GM23248 (cell line): ENCODE results near the gene CRB2. TPM values are rescaled to one million over a fixed set of nuclear protein-coding genes. Genes with fewer than 3 reads are reported as not detected.

Experiments
- DNase-seq: peaks from one replicate; pipeline ENCODE4 v3.0.0-alpha.2; 2015
- H2AFZ ChIP-seq: fragments of 200-600 bp; sonication (generic); 2 replicates; pipeline ENCODE4 v1.6.1; 2016; ENCODE audit warnings: antibody characterized with exemption
- H3F3A ChIP-seq: fragments of 200-600 bp; sonication (generic); 2 replicates; pipeline ENCODE4 v1.6.1; 2016; ENCODE audit warnings: mild to moderate bottlenecking, antibody characterized with exemption, mixed run types; ENCODE audit not compliant: insufficient read depth
- H3K27ac ChIP-seq: fragments of 200-600 bp; sonication (generic); 2 replicates; pipeline ENCODE4 v1.5.1; 2016; ENCODE audit warnings: mild to moderate bottlenecking
- H3K27me3 ChIP-seq: fragments of 200-600 bp; sonication (generic); replicated peaks from 2 replicates; pipeline ENCODE4 v1.6.1; 2016; ENCODE audit warnings: mild to moderate bottlenecking; ENCODE audit not compliant: insufficient read depth
- H3K36me3 ChIP-seq: fragments of 200-600 bp; sonication (generic); 2 replicates; pipeline ENCODE4 v1.6.1; 2016; ENCODE audit warnings: low read depth, mild to moderate bottlenecking
- H3K4me1 ChIP-seq: fragments of 200-600 bp; sonication (generic); 2 replicates; pipeline ENCODE4 v1.6.1; 2016; ENCODE audit warnings: mild to moderate bottlenecking; ENCODE audit not compliant: insufficient read depth
- H3K4me2 ChIP-seq: fragments of 200-600 bp; sonication (generic); one replicate; pipeline ENCODE4 v1.6.1; 2016; ENCODE audit warnings: mild to moderate bottlenecking; ENCODE audit not compliant: unreplicated experiment
- H3K4me3 ChIP-seq: fragments of 200-600 bp; sonication (generic); 2 replicates; pipeline ENCODE4 v1.5.1; 2016; ENCODE audit warnings: mild to moderate bottlenecking
- H3K79me2 ChIP-seq: fragments of 200-600 bp; sonication (generic); 2 replicates; pipeline ENCODE4 v1.6.1; 2016; ENCODE audit warnings: mild to moderate bottlenecking; ENCODE audit not compliant: insufficient read depth
- H3K9ac ChIP-seq: fragments of 200-600 bp; sonication (generic); 2 replicates; pipeline ENCODE4 v1.6.1; 2016; ENCODE audit warnings: mild to moderate bottlenecking
- H3K9me2 ChIP-seq: fragments of 200-600 bp; sonication (generic); 2 replicates; pipeline ENCODE4 v1.6.1; 2016; ENCODE audit warnings: mixed run types, mild to moderate bottlenecking, moderate library complexity; ENCODE audit not compliant: insufficient read depth
- H3K9me3 ChIP-seq: fragments of 200-600 bp; sonication (generic); one replicate; pipeline ENCODE4 v1.6.1; 2017; ENCODE audit warnings: low read depth
- H4K20me1 ChIP-seq: fragments of 200-600 bp; sonication (generic); 2 replicates; pipeline ENCODE4 v1.6.0; 2016; ENCODE audit not compliant: insufficient read depth
- EZH2 ChIP-seq: fragments of 200-600 bp; sonication (generic); IDR thresholded peaks from 2 replicates; pipeline ENCODE4 v1.6.1; 2018; ENCODE audit warnings: antibody characterized with exemption, mild to moderate bottlenecking; ENCODE audit not compliant: insufficient read depth, poor library complexity, severe bottlenecking
- EZH2phosphoT487 ChIP-seq: fragments of 200-600 bp; sonication (generic); IDR thresholded peaks from 2 replicates; pipeline ENCODE4 v1.6.1; 2018; ENCODE audit warnings: antibody characterized with exemption, moderate library complexity, mild to moderate bottlenecking, low read depth; ENCODE audit not compliant: insufficient read depth
- WGBS, 2 experiments: methylation state at CpG; one replicate each; pipeline ENCODE4 v1.1.6; 2015 to 2017; ENCODE audit warnings: low lambda C conversion rate in 2 of 2, low coverage in 1 of 2; ENCODE audit errors: missing lambda C conversion rate in 2 of 2; 5-methylcytosine and 5-hydroxymethylcytosine counted together
- in situ Hi-C: fragments of 300-500 bp; cut with MboI; formaldehyde crosslinking; loops from 2 replicates; pipeline ENCODE4 v1.15.0; 2020
- polyA plus RNA-seq: library from polyadenylated mRNA; unstranded; fragments of >200 nt; fragmentation: Nextera tagmentation; extraction: Ambion mirVana; gene quantifications from 2 replicates; pipeline ENCODE4 v1.2.1, GENCODE V29; 2016
- total RNA-seq: library from RNA; depleted of rRNA; stranded (reverse); fragments of >200 nt; shearing (Covaris generic); gene quantifications from 2 replicates; pipeline ENCODE4 v1.2.3, GENCODE V29; 2014

The CRB2 gene
- total and polyA plus RNA-seq, 2 experiments from 2014 or later = not detected

- Histone ChIP-seq H4K20me1 (no peaks in the 10 kb centered on the region), H3K27ac (no peak overlapping the region), H3K9me2 (no peaks in the 10 kb centered on the region), H3K4me3 (no peak overlapping the region), H3K36me3 (no peaks in the 10 kb centered on the region), H3F3A (no peaks in the 10 kb centered on the region), H3K27me3 (peaks cover 25% of the 10 kb centered on the region; the same call in 1 of the 2 replicates), H3K9ac (no peak overlapping the region), H3K4me1 (no peaks in the 10 kb centered on the region), H3K4me2 (no peak overlapping the region), H2AFZ (no peak overlapping the region), H3K79me2 (no peaks in the 10 kb centered on the region), H3K9me3 (no peaks in the 10 kb centered on the region)
- TF ChIP-seq EZH2phosphoT487 = no peak
- TF ChIP-seq EZH2 = no peak
- no peak for DNase-seq
- 71 to 73% methylated on average over 7 of the region's 7 CpGs for WGBS, 2 experiments
- in situ Hi-C loops = no loop called here
These were observed 34.3 kb upstream of the CRB2 start for GRCh38 chr9:123321616-123322272.

GRCh38 chr9:123322273-123323195 lies 33.5 kb upstream of the CRB2 start:
- Histone ChIP-seq H3K79me2 (no peaks in the 10 kb centered on the region), H3K4me3 (no peak overlapping the region), H3K4me2 (no peak overlapping the region), H2AFZ (no peak overlapping the region), H3K9me2 (no peaks in the 10 kb centered on the region), H3K9ac (no peak overlapping the region), H3K9me3 (no peaks in the 10 kb centered on the region), H3K36me3 (no peaks in the 10 kb centered on the region), H3K27ac (no peak overlapping the region), H4K20me1 (no peaks in the 10 kb centered on the region), H3K27me3 (peaks cover 25% of the 10 kb centered on the region; the same call in 1 of the 2 replicates), H3F3A (no peaks in the 10 kb centered on the region), H3K4me1 (no peaks in the 10 kb centered on the region)
- in situ Hi-C loops = no loop called here
- 54 to 57% methylated on average over 11 of the region's 11 CpGs for WGBS, 2 experiments
- no peak for DNase-seq
- TF ChIP-seq EZH2phosphoT487 (no peak), EZH2 (no peak)

- H3K27me3 ChIP-seq = peaks cover 25% of the 10 kb centered on the region; the same call in 1 of the 2 replicates
- no peaks in the 10 kb centered on the region for H3K36me3 ChIP-seq
- TF ChIP-seq EZH2phosphoT487 (no peak), EZH2 (no peak)
- no peaks in the 10 kb centered on the region for H3K9me3 ChIP-seq
- H2AFZ ChIP-seq = no peak overlapping the region
- no peaks in the 10 kb centered on the region for H3F3A ChIP-seq
- in situ Hi-C loops = no loop called here
- no peaks in the 10 kb centered on the region for H3K9me2 ChIP-seq
- WGBS, 2 experiments = 69 to 73% methylated on average over 13 of the region's 13 CpGs
- H3K4me3 ChIP-seq = no peak overlapping the region
- H3K27ac ChIP-seq = no peak overlapping the region
- no peaks in the 10 kb centered on the region for H4K20me1 ChIP-seq
- no peak overlapping the region for H3K4me2 ChIP-seq
- H3K79me2 ChIP-seq = no peaks in the 10 kb centered on the region
- no peak overlapping the region for H3K9ac ChIP-seq
- DNase-seq = no peak
- no peaks in the 10 kb centered on the region for H3K4me1 ChIP-seq
These were observed 32.6 kb upstream of the CRB2 start for GRCh38 chr9:123323196-123324013.

GRCh38 chr9:123324767-123325183 lies 31.2 kb upstream of the CRB2 start:
- 60 to 62% methylated on average over 10 of the region's 10 CpGs for WGBS, 2 experiments
- no peak for TF ChIP-seq EZH2phosphoT487
- TF ChIP-seq EZH2 = no peak
- in situ Hi-C loops = no loop called here

More at GRCh38 chr9:123324767-123325183, 31.2 kb upstream of the CRB2 start:
- Histone ChIP-seq H3K79me2 (no peaks in the 10 kb centered on the region), H3K4me1 (no peaks in the 10 kb centered on the region), H4K20me1 (no peaks in the 10 kb centered on the region), H3F3A (no peaks in the 10 kb centered on the region), H3K4me3 (no peak overlapping the region), H3K9me2 (no peaks in the 10 kb centered on the region), H3K9me3 (no peaks in the 10 kb centered on the region), H3K27me3 (peaks cover 19% of the 10 kb centered on the region; the same call in 1 of the 2 replicates), H2AFZ (no peak overlapping the region), H3K27ac (no peak overlapping the region), H3K9ac (no peak overlapping the region), H3K36me3 (no peaks in the 10 kb centered on the region), H3K4me2 (no peak overlapping the region)
- DNase-seq = no peak
